Upper lobe of left lung (tissue), 4 donors: ENCODE measurements around the gene GNL3.

Source experiments
- CTCF ChIP-seq, 6 experiments: fragments of 450-650 bp in 4 of 6; fragments of 200-600 bp in 2 of 6; sonication (generic) in 2 of 6; IDR thresholded peaks; one replicate each; pipeline ENCODE4 v1.5.1; 2016 to 2019; ENCODE audit warnings: antibody characterized with exemption in 6 of 6
- EP300 ChIP-seq, 4 donors: sonication (generic); formaldehyde crosslinking; IDR thresholded peaks; one replicate each; pipeline ENCODE4 v1.5.1; 2017; ENCODE audit warnings: antibody characterized with exemption in 4 of 4, control low read depth in 2 of 4
- POLR2AphosphoS5 ChIP-seq, 2 donors: sonication (generic); formaldehyde crosslinking; IDR thresholded peaks; one replicate each; pipeline ENCODE4 v1.5.1; 2017; ENCODE audit warnings: antibody characterized with exemption in 2 of 2

DNA sequence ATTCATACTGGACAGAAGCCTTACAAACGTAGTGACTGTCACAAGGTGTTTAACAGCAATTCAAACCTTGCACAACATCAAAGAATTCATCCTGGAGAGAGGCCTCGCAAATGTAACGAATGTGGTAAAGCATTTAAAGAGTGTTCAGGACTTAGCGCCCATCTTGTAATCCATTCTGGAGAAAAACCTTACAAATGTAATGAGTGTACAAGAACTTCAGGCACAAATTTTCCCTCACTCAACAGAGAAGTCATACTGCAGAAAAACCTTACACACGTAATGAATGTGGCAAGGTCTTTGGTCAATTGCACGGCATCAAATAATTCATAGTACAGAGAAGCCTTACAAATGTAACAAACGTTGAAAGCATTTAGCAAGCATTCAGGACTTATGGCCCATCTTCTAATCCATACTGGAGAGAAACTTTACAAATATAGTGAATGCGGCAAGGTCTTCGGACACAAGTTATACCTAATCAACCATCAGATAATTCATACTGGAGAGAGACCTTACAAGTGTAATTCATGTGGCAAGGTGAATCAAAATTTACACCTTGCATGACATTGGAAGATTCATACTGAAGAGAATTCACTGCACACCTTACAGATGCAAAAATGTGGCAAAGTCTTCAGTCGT, 47.5 kb downstream of the GNL3 start:
- no peak for TF ChIP-seq POLR2AphosphoS5 (IDR thresholded peaks at IDR 0.05)
- TF ChIP-seq CTCF (IDR thresholded peaks at IDR 0.05) = no peak
- no peak for TF ChIP-seq EP300 (IDR thresholded peaks at IDR 0.05)
